ENCODE data around the gene SMIM10L1.

Gene SMIM10L1

GRCh38 chr12:11186837-11187236 lies 15.8 kb downstream of the SMIM10L1 start, which contains the start of gene TAS2R42:
Gene TAS2R42 (minus strand): TSS chr12:11186937. CDS start chr12:11186937, 0 bp downstream.
- no peak for DNase-seq (ENCODE audit: low spot score)

GRCh38 chr12:11202811-11203210 lies 31.8 kb downstream of the SMIM10L1 start:
- no peak for DNase-seq (ENCODE audit: low spot score)

- no peak for DNase-seq (ENCODE audit: low spot score)
Observed at GRCh38 chr12:11204173-11204572, 33.2 kb downstream of the SMIM10L1 start.

DNA sequence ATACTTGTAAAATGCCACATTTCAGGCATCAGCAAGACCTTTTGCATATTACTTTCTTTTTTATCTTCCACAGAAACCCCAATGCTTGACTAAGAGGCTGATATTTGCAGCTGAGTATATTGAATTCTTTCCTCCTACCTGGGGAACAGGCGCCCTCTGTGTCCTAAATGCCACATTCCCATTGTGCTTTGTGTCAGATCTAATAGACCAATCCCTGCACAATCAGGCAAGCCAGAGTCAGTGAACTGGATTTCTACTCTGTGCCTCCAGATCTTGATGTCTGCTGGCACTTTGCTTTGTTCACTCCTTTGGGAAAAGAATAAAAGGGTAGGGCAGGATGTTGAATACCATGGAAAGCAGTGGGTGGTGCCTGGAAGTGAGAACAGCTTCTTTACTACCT lies 38.1 kb downstream of the SMIM10L1 start:
- DNase-seq (ENCODE audit: low spot score) = no peak

Measured in germinal center (tissue), 1 donor.